ENCODE data around the gene LGALS16. TPM values are rescaled to one million over a fixed set of nuclear protein-coding genes. Genes with fewer than 3 reads are reported as not detected.

LGALS16 gene
- total RNA-seq, 1 experiment from 2014 or later = not detected

DNA sequence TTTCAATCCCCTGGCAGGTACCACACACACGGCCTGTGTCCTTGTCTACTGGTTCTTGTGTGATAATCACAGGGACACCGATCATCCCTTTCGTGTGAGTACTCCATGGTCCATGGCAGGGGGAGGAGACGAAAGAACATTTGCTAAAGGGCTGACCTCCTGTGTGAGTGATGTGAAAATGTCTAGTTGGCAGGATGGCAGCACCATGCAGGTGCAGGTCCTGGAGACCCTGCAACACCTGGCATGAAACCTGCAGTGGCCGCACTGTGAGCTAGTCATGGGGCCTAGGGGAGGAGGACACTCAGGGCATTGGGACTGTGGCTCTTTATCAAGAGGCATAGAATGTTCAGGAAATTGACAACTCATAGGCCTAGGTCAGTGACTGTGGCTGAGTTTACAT is 25.7 kb downstream of the LGALS16 start:
- DNase-seq (ENCODE audit: low read depth, low spot score) = no peak
- H2AFZ ChIP-seq (ENCODE audit: low read depth, low read length, poor library complexity, severe bottlenecking) = no peak overlapping the region
- ATAC-seq = no peak
- no peaks in the 10 kb centered on the region for H3K79me2 ChIP-seq (ENCODE audit: insufficient read depth, low read length)
- peaks cover 24% of the 10 kb centered on the region for H3K27me3 ChIP-seq (ENCODE audit: insufficient read depth, low read length)
- H3K9me2 ChIP-seq (ENCODE audit: insufficient read depth) = no peaks in the 10 kb centered on the region
- H3K27ac ChIP-seq (ENCODE audit: low read depth, low read length) = no peak overlapping the region
- no peak overlapping the region for H3K9ac ChIP-seq (ENCODE audit: low read length)
- no peaks in the 10 kb centered on the region for H4K20me1 ChIP-seq (ENCODE audit: insufficient read depth)
- H3K4me2 ChIP-seq (ENCODE audit: low read length) = no peak overlapping the region
- no peaks in the 10 kb centered on the region for H3K36me3 ChIP-seq (ENCODE audit: control insufficient read depth in 1 of 2, insufficient read depth in 2 of 2, low read length in 2 of 2)
- POLR2A ChIA-PET = no interaction called here
- peaks cover 0 to 3% of the 10 kb centered on the region in 2 experiments; a peak in 1 of 4 replicates for H3K4me1 ChIP-seq (ENCODE audit: control insufficient read depth in 1 of 2, insufficient read depth in 2 of 2, low read length in 2 of 2)
- no TSS peak for BruUV-seq (replicated peaks)
- H3K4me3 ChIP-seq (replicated peaks in 1 of 2; ENCODE audit: low read depth in 1 of 2, low read length in 2 of 2) = no peak overlapping the region
- intact Hi-C loops (cut with micrococcal nuclease) = no loop called here
- TF ChIP-seq, protein P1, sequence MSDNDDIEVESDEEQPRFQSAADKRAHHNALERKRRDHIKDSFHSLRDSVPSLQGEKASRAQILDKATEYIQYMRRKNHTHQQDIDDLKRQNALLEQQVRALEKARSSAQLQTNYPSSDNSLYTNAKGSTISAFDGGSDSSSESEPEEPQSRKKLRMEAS (IDR thresholded peaks at IDR 0.05) = no peak
- TF ChIP-seq POLR2AphosphoS5 (IDR thresholded peaks at IDR 0.05; ENCODE audit: low read depth, low read length) = no peak
- TF ChIP-seq SRF (IDR thresholded peaks at IDR 0.05; ENCODE audit: low read depth) = no peak
- TF ChIP-seq ZFX (IDR thresholded peaks at IDR 0.05) = no peak
- no peak for TF ChIP-seq SP1 (IDR thresholded peaks at IDR 0.05; ENCODE audit: low read depth)
- TF ChIP-seq EZH2phosphoT487 (IDR thresholded peaks at IDR 0.05; ENCODE audit: borderline replicate concordance) = no peak
- no peak for TF ChIP-seq TCF7L2 (IDR thresholded peaks at IDR 0.05; ENCODE audit: borderline replicate concordance, extremely low read depth, insufficient read depth, insufficient read length)
- no peak for TF ChIP-seq CEBPB (IDR thresholded peaks at IDR 0.05; ENCODE audit: low read depth)
- TF ChIP-seq EGR1 (IDR thresholded peaks at IDR 0.05; ENCODE audit: low read depth) = no peak
- TF ChIP-seq ELF1 (IDR thresholded peaks at IDR 0.05; ENCODE audit: borderline replicate concordance, low read depth) = no peak
- TF ChIP-seq, protein P2, sequence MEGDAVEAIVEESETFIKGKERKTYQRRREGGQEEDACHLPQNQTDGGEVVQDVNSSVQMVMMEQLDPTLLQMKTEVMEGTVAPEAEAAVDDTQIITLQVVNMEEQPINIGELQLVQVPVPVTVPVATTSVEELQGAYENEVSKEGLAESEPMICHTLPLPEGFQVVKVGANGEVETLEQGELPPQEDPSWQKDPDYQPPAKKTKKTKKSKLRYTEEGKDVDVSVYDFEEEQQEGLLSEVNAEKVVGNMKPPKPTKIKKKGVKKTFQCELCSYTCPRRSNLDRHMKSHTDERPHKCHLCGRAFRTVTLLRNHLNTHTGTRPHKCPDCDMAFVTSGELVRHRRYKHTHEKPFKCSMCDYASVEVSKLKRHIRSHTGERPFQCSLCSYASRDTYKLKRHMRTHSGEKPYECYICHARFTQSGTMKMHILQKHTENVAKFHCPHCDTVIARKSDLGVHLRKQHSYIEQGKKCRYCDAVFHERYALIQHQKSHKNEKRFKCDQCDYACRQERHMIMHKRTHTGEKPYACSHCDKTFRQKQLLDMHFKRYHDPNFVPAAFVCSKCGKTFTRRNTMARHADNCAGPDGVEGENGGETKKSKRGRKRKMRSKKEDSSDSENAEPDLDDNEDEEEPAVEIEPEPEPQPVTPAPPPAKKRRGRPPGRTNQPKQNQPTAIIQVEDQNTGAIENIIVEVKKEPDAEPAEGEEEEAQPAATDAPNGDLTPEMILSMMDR (IDR thresholded peaks at IDR 0.05 in 2 of 3, conservative IDR thresholded peaks at IDR 0.05 in 1 of 3; ENCODE audit: borderline replicate concordance in 1 of 3, insufficient read depth in 1 of 3, low read depth in 2 of 3, low read length in 2 of 3) = no peak
- no peak for TF ChIP-seq SIN3A (IDR thresholded peaks at IDR 0.05; ENCODE audit: low read depth)
- TF ChIP-seq REST (IDR thresholded peaks at IDR 0.05; ENCODE audit: low read depth) = no peak
- TF ChIP-seq ZBTB33 (IDR thresholded peaks at IDR 0.05; ENCODE audit: extremely low read depth, insufficient replicate concordance, low read length) = no peak
- no peak for TF ChIP-seq FOSL1 (IDR thresholded peaks at IDR 0.05; ENCODE audit: low read depth)
- no peak for TF ChIP-seq YY1 (IDR thresholded peaks at IDR 0.05; ENCODE audit: extremely low read depth, insufficient replicate concordance, low read depth, low read length)
- TF ChIP-seq EZH2 (IDR thresholded peaks at IDR 0.05) = no peak
- CTCF ChIA-PET = no interaction called here
- RAD21 ChIA-PET (ENCODE audit: low non-redundant PET in 1 of 2, low total read pairs in 2 of 2, uncharacterized antibody in 2 of 2, unreplicated experiment in 2 of 2) = no interaction called here
- H3K9me3 ChIP-seq (ENCODE audit: control insufficient read depth in 1 of 2, insufficient read depth in 1 of 2, low read depth in 1 of 2, low read length in 2 of 2) = no peaks in the 10 kb centered on the region

Data from HCT116 (cell line).